Measurements from ENCODE around the gene PHF24. TPM values are rescaled to one million over a fixed set of nuclear protein-coding genes. Genes with fewer than 3 reads are reported as not detected.

The PHF24 gene
- total RNA-seq, 1 experiment from 2014 or later: 0.47 TPM

- ChIA-PET POLR2A (interaction anchor here (1.0 kb wide), 1 partner anchor 32 kb away, joined by 3 read pairs; no protein-coding TSS in a partner anchor), RAD21 (ENCODE audit: low non-redundant PET in 1 of 2, low total read pairs in 2 of 2, uncharacterized antibody in 2 of 2, unreplicated experiment in 2 of 2) (no interaction called here), CTCF (interaction anchor here (0.9 to 1.5 kb wide), 3 partner anchors 23 to 260 kb away, joined by 3 read pairs; no protein-coding TSS in a partner anchor)
- H3K36me3 ChIP-seq (ENCODE audit: control insufficient read depth in 1 of 2, insufficient read depth in 2 of 2, low read length in 2 of 2): no peaks in the 10 kb centered on the region
- TF ChIP-seq POLR2AphosphoS5 (IDR thresholded peaks at IDR 0.05; ENCODE audit: low read depth, low read length) (no peak), ATF3 (IDR thresholded peaks at IDR 0.05) (no peak), EZH2 (IDR thresholded peaks at IDR 0.05) (no peak), REST (IDR thresholded peaks at IDR 0.05; ENCODE audit: low read depth) (no peak), ZNF274 (IDR thresholded peaks at IDR 0.05; ENCODE audit: low read depth, low read length) (no peak), ZBTB33 (IDR thresholded peaks at IDR 0.05; ENCODE audit: extremely low read depth, insufficient replicate concordance, low read length) (no peak), CTCF (IDR thresholded peaks at IDR 0.05 in 2 of 3, conservative IDR thresholded peaks at IDR 0.05 in 1 of 3; ENCODE audit: borderline replicate concordance in 1 of 3, insufficient read depth in 1 of 3, low read depth in 2 of 3, low read length in 2 of 3) (no peak), EGR1 (IDR thresholded peaks at IDR 0.05; ENCODE audit: low read depth) (no peak), CBX3 (IDR thresholded peaks at IDR 0.05; ENCODE audit: low read depth) (no peak), YY1 (IDR thresholded peaks at IDR 0.05; ENCODE audit: extremely low read depth, insufficient replicate concordance, low read depth, low read length) (no peak)
- no peak overlapping the region for H3K4me2 ChIP-seq (ENCODE audit: low read length)
- no peak overlapping the region for H3K4me3 ChIP-seq (replicated peaks in 1 of 2; ENCODE audit: low read depth in 1 of 2, low read length in 2 of 2)
- no peaks in the 10 kb centered on the region for H3K79me2 ChIP-seq (ENCODE audit: insufficient read depth, low read length)
- ATAC-seq (no peak), DNase-seq (ENCODE audit: low read depth, low spot score) (no peak)
- H3K9me2 ChIP-seq (ENCODE audit: insufficient read depth): no peaks in the 10 kb centered on the region
- H4K20me1 ChIP-seq (ENCODE audit: insufficient read depth): no peaks in the 10 kb centered on the region
- intact Hi-C loops (cut with micrococcal nuclease): no loop called here
- H3K27me3 ChIP-seq (ENCODE audit: insufficient read depth, low read length): peaks cover 81% of the 10 kb centered on the region
- no peak overlapping the region for H3K27ac ChIP-seq (ENCODE audit: low read depth, low read length)
- no peak overlapping the region for H3K9ac ChIP-seq (ENCODE audit: low read length)
- no TSS peak for BruUV-seq (replicated peaks)
- no peaks in the 10 kb centered on the region for H3K4me1 ChIP-seq (ENCODE audit: control insufficient read depth in 1 of 2, insufficient read depth in 2 of 2, low read length in 2 of 2)
- H2AFZ ChIP-seq (ENCODE audit: low read depth, low read length, poor library complexity, severe bottlenecking): no peak overlapping the region
- no peaks in the 10 kb centered on the region for H3K9me3 ChIP-seq (ENCODE audit: control insufficient read depth in 1 of 2, insufficient read depth in 1 of 2, low read depth in 1 of 2, low read length in 2 of 2)
Measured at GRCh38 chr9:34962546-34962945, 4.5 kb downstream of the PHF24 start.
